ENCODE measurements around the gene FKBP1C. TPM values are rescaled to one million over a fixed set of nuclear protein-coding genes. Genes with fewer than 3 reads are reported as not detected.
"Not testable (repeated sequence)": the region's sequence is repeated elsewhere in the genome, so short reads cannot be mapped to it uniquely, and the experiment has no call there.

FKBP1C gene
- 1 to 10 TPM in 1 of 3 donors, under 1 TPM in 1, not detected in 1; 0.32 to 1.1 TPM for total RNA-seq
- long read RNA-seq, donor 1 = 0 reads
- long read RNA-seq, donor 2, partial matches to known transcripts = 0 of 1 reads
- long read RNA-seq, donor 2, other reads (novel, unspliced or antisense) = 1 of 1 reads

DNA sequence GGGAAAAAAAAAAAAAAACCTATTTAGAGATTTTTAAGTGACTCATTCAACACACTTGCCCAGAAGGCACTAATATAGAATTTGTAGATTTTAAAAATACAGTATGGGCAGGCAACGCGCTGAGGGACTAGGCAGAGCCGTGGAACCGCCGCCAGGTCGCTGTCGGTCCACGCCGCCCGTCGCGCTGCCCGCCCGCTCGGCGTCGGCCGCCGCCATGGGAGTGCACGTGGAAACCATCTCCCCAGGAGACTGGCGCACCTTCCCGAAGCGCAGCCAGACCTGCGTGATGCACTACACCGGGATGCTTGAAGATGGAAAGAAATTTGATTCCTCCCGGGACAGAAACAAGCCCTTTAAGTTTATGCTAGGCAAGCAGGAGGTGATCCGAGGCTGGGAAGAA lies at the start of gene FKBP1C:
Gene FKBP1C, plus strand, starts transcription at position 127 of the 400 bp plus-strand sequence.
- H3K36me3 ChIP-seq (ENCODE audit: low read depth); DNase-seq; ATAC-seq; intact Hi-C loops (cut with DNase I, micrococcal nuclease); H3K4me1 ChIP-seq (ENCODE audit: low read depth); H3K4me3 ChIP-seq: not testable (repeated sequence)
- peaks cover 15% of the 10 kb centered on the region for H3K9me3 ChIP-seq

DNA sequence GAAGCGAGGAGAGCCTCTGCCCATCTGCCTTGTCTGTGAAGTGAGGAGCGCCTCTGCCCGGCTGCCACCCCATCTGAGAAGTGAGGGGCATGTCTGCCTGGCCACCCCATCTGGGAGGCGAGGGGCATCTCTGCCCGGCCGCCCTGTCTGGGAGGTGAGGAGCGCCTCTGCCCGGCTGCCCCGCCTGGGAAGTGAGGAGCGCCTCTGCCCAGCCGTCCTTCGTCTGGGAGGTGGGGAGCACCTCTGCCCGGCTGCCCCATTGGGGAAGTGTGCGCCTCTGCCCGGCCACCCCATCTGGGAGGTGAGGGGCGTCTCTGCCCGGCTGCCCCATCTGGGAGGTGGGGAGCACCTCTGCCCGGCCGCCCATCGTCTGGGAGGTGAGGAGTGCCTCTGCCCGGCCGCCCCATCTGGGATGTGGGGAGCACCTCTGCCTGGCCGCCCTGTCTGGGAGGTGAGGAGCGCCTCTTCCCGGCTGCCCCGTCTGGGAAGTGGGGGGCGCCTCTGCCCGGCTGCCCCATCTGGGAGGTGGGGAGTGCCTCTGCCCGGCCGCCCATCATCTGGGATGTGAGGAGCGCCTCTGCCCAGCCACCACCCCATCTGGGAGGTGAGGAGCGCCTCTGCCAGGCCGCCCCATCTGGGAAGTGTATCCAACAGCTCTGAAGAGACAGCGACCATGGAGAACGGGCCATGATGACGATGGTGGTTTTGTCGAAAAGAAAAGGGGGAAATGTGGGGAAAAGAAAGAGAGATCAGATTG lies 47.0 kb upstream of the FKBP1C start:
- H3K4me3 ChIP-seq; intact Hi-C loops (cut with DNase I, micrococcal nuclease); H3K36me3 ChIP-seq (ENCODE audit: low read depth); H3K4me1 ChIP-seq (ENCODE audit: low read depth); H3K9me3 ChIP-seq; ATAC-seq; DNase-seq: not testable (repeated sequence)

GRCh38 chr6:63174173-63174572 lies 37.1 kb upstream of the FKBP1C start:
- Histone ChIP-seq H3K9me3 (no peaks in the 10 kb centered on the region), H3K36me3 (ENCODE audit: low read depth) (no peaks in the 10 kb centered on the region), H3K4me3 (no peak overlapping the region), H3K4me1 (ENCODE audit: low read depth) (no peaks in the 10 kb centered on the region)
- DNase-seq (no peak), ATAC-seq (no peak)
- intact Hi-C loops (cut with DNase I, micrococcal nuclease) = no loop called here
- TF ChIP-seq CTCF (IDR thresholded peaks at IDR 0.05) = no peak

DNA sequence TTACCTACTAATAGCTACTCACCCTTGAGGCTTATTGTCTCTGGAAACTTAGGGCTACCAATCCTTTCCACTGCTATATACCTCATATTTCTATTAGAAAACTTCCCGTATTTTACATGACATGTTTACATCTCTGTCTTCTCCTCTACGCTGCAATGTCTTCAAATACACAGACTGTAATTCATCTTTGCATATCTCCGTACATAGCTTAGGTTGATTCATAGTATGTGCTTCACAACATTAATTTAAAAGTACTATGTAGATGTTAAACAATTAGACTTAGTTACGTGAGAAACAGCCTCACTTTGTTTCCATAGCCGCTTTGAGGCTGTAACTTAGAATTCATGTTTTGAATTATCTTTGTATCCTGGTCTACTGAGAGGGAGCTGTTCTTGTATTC lies 35.1 kb upstream of the FKBP1C start:
- ATAC-seq (no peak), DNase-seq (no peak)
- intact Hi-C loops (cut with DNase I, micrococcal nuclease) = no loop called here
- Histone ChIP-seq H3K9me3 (no peaks in the 10 kb centered on the region), H3K36me3 (ENCODE audit: low read depth) (no peaks in the 10 kb centered on the region), H3K4me1 (ENCODE audit: low read depth) (no peaks in the 10 kb centered on the region), H3K4me3 (no peak overlapping the region)
- TF ChIP-seq CTCF (IDR thresholded peaks at IDR 0.05) = no peak

- H3K9me3 ChIP-seq = no peaks in the 10 kb centered on the region
- TF ChIP-seq CTCF (IDR thresholded peaks at IDR 0.05) = no peak
- intact Hi-C loops (cut with DNase I, micrococcal nuclease) = no loop called here
- ATAC-seq (no peak), DNase-seq (no peak)
- no peaks in the 10 kb centered on the region for H3K36me3 ChIP-seq (ENCODE audit: low read depth)
- H3K4me3 ChIP-seq = no peak overlapping the region
- H3K4me1 ChIP-seq (ENCODE audit: low read depth) = no peaks in the 10 kb centered on the region
Measured at GRCh38 chr6:63180367-63180766, 30.9 kb upstream of the FKBP1C start.

DNA sequence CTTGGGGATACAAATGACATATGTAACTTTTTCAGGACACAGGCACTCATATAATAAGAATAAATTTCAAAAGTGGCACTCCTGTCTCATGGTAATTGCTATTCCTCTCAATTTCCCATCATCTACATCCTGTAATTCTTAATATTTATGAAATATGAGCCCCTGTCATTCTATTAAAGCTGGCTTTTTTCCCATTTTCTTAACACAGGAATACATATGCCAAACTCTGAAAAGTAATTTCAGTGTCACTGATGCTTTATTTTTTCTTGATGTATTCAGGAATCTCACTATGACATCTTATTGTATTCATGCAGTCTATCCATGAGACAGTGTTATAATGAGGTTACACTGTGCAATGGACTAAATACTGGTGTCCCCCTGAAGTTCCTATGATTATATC lies 24.3 kb upstream of the FKBP1C start:
- DNase-seq (no peak), ATAC-seq (no peak)
- H3K4me1 ChIP-seq (ENCODE audit: low read depth) = no peaks in the 10 kb centered on the region
- no peak for TF ChIP-seq CTCF (IDR thresholded peaks at IDR 0.05)
- no peaks in the 10 kb centered on the region for H3K36me3 ChIP-seq (ENCODE audit: low read depth)
- no peak overlapping the region for H3K4me3 ChIP-seq
- no peaks in the 10 kb centered on the region for H3K9me3 ChIP-seq
- intact Hi-C loops (cut with DNase I, micrococcal nuclease) = no loop called here

Measured in mucosa of descending colon (tissue), 3 donors.